ENCODE data around the gene NVL. TPM values are rescaled to one million over a fixed set of nuclear protein-coding genes. Genes with fewer than 3 reads are reported as not detected.

NVL gene
- total RNA-seq, 1 experiment from 2014 or later: 43.4 TPM

DNA sequence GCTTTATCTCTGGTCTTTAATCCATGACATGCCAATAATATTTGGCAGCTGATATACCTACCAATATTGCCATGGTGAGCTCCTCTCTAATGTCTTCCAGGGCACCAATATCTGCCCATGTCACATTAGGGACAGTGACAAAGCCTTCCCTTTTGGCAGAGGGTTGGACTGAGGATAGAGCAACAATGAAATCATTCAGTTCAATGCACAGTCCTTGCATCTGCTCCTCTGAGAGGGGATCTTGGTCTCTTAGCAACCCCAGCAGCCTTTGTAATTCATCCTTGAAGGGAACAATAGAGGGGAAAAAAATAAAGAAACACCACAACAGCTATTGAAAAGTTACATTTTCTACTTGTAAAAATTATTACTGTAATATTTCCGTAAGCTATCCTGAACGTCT is 42.3 kb downstream of the NVL start:
- Mint-ChIP-seq H3K36me3 (ENCODE audit: insufficient read depth, unreplicated experiment) (peaks cover 11% of the 10 kb centered on the region), H3K4me1 (ENCODE audit: low read depth, unreplicated experiment) (no peaks in the 10 kb centered on the region), H3K9me3 (ENCODE audit: low read depth, unreplicated experiment) (no peaks in the 10 kb centered on the region), H3K27me3 (ENCODE audit: unreplicated experiment) (no peaks in the 10 kb centered on the region), H3K27ac (ENCODE audit: unreplicated experiment) (no peak overlapping the region), H3K4me3 (ENCODE audit: low read depth, unreplicated experiment) (no peak overlapping the region)
- no TSS peak for BruUV-seq (replicated peaks)
- TF ChIP-seq, protein P1, sequence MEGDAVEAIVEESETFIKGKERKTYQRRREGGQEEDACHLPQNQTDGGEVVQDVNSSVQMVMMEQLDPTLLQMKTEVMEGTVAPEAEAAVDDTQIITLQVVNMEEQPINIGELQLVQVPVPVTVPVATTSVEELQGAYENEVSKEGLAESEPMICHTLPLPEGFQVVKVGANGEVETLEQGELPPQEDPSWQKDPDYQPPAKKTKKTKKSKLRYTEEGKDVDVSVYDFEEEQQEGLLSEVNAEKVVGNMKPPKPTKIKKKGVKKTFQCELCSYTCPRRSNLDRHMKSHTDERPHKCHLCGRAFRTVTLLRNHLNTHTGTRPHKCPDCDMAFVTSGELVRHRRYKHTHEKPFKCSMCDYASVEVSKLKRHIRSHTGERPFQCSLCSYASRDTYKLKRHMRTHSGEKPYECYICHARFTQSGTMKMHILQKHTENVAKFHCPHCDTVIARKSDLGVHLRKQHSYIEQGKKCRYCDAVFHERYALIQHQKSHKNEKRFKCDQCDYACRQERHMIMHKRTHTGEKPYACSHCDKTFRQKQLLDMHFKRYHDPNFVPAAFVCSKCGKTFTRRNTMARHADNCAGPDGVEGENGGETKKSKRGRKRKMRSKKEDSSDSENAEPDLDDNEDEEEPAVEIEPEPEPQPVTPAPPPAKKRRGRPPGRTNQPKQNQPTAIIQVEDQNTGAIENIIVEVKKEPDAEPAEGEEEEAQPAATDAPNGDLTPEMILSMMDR (IDR thresholded peaks at IDR 0.05; ENCODE audit: unreplicated experiment): no peak
- no peak for DNase-seq
- CTCF ChIA-PET: no interaction called here
- intact Hi-C loops (cut with micrococcal nuclease; ENCODE audit: unreplicated experiment): no loop called here

DNA sequence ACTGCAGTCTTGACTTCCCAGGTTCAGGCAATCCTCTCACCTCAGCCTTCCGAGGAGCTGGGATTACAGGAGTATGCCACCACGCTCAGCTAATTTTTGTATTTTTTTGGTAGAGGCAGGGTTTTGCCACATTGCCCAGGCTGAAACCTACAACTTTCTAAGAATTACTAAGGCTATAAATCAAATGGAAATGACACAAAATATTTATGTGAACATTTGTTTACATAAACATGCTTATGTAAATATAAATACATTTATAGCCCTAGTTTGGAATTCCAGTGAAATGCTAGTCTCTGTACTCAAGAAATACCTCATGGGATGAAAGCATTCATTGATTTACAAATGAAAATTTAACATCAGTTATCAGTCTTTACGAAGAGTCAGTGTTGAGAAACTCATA is 47.8 kb downstream of the NVL start:
- intact Hi-C loops (cut with micrococcal nuclease; ENCODE audit: unreplicated experiment): no loop called here
- CTCF ChIA-PET: interaction anchor here (0.7 to 0.8 kb wide), 2 partner anchors 10 to 65 kb away, joined by 3 to 4 read pairs; no protein-coding TSS in a partner anchor
- no peaks in the 10 kb centered on the region for H3K4me1 Mint-ChIP-seq (ENCODE audit: low read depth, unreplicated experiment)
- H3K4me3 Mint-ChIP-seq (ENCODE audit: low read depth, unreplicated experiment): no peak overlapping the region
- no peak overlapping the region for H3K27ac Mint-ChIP-seq (ENCODE audit: unreplicated experiment)
- no peak for DNase-seq
- H3K27me3 Mint-ChIP-seq (ENCODE audit: unreplicated experiment): no peaks in the 10 kb centered on the region
- BruUV-seq (replicated peaks): no TSS peak
- TF ChIP-seq, protein P1 (IDR thresholded peaks at IDR 0.05; ENCODE audit: unreplicated experiment): no peak
- peaks cover 15% of the 10 kb centered on the region for H3K36me3 Mint-ChIP-seq (ENCODE audit: insufficient read depth, unreplicated experiment)
- no peaks in the 10 kb centered on the region for H3K9me3 Mint-ChIP-seq (ENCODE audit: low read depth, unreplicated experiment)

DNA sequence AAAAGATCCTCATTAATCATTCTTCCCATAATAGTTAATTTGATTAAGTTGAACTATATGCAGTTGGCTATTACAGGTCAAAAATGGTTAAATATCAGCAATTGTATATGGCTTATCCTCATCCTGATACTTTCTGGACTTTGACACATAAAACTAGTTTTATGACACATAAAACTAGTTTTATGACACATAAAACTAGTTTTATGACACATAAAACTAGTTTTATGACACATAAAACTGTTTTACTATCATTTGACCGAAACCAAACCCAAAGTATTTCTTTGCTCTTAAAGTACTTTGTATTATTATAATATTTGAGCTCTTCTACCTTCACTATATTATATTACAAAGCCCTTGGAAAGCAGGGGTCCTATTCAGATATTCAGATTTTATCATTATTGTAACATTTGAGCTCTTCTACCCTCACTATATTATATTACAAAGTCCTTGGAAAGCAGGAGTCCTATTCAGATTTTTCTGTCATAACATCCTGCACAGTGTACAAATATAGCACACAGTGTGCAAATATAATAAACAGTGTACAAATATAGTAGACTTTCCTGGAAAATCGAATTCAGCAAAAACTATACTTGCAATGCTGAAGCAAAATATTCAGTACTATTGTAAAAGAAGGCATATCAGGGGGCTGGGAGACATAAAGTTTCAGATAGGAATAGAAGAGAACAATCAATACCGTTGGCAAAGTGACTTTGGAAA is 53.0 kb downstream of the NVL start:
- Mint-ChIP-seq H3K4me3 (ENCODE audit: low read depth, unreplicated experiment) (no peak overlapping the region), H3K9me3 (ENCODE audit: low read depth, unreplicated experiment) (no peaks in the 10 kb centered on the region), H3K4me1 (ENCODE audit: low read depth, unreplicated experiment) (no peaks in the 10 kb centered on the region), H3K36me3 (ENCODE audit: insufficient read depth, unreplicated experiment) (peaks cover 19% of the 10 kb centered on the region), H3K27me3 (ENCODE audit: unreplicated experiment) (no peaks in the 10 kb centered on the region), H3K27ac (ENCODE audit: unreplicated experiment) (no peak overlapping the region)
- CTCF ChIA-PET: no interaction called here
- DNase-seq: no peak
- TF ChIP-seq, protein P1 (IDR thresholded peaks at IDR 0.05; ENCODE audit: unreplicated experiment): no peak
- BruUV-seq (replicated peaks): no TSS peak
- intact Hi-C loops (cut with micrococcal nuclease; ENCODE audit: unreplicated experiment): no loop called here

DNA sequence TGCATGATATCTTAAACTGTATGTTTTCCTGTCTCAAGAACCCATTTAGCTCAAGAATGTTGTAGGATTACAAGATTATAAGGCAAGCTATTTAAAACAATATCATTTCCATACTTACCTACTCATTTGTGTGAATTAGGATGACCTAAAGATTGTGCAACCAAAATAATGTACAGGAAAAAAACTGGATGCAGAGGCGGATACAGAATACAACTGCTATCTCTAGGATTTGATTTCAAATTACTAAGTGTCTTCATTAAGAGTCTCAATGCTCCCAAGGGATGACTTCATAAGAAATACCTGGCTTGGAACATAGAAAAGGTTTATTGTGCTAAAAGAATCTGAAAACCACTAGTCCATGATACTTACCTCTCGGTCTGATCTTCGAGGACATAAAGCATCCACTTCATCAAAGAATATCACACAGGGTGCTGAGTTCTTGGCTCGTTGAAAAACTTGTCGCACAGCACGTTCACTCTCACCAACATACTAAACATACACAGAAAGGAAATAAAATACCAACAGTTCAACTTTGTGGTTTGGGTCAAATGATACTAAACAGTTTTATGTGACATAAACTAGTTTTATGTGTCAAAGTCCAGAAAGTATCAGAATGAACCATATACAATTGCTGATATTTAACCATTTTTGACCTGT is 54.9 kb downstream of the NVL start:
- TF ChIP-seq, protein P1 (IDR thresholded peaks at IDR 0.05; ENCODE audit: unreplicated experiment): no peak
- Mint-ChIP-seq H3K27ac (ENCODE audit: unreplicated experiment) (no peak overlapping the region), H3K36me3 (ENCODE audit: insufficient read depth, unreplicated experiment) (peaks cover 23% of the 10 kb centered on the region), H3K9me3 (ENCODE audit: low read depth, unreplicated experiment) (no peaks in the 10 kb centered on the region), H3K4me3 (ENCODE audit: low read depth, unreplicated experiment) (no peak overlapping the region), H3K27me3 (ENCODE audit: unreplicated experiment) (no peaks in the 10 kb centered on the region), H3K4me1 (ENCODE audit: low read depth, unreplicated experiment) (no peaks in the 10 kb centered on the region)
- CTCF ChIA-PET: no interaction called here
- no peak for DNase-seq
- no TSS peak for BruUV-seq (replicated peaks)
- intact Hi-C loops (cut with micrococcal nuclease; ENCODE audit: unreplicated experiment): no loop called here
